ENCODE measurements around the gene DOLK. TPM values are rescaled to one million over a fixed set of nuclear protein-coding genes. Genes with fewer than 3 reads are reported as not detected.

Gene DOLK
- total RNA-seq, 1 experiment from 2014 or later, result 12.0 TPM

DNA sequence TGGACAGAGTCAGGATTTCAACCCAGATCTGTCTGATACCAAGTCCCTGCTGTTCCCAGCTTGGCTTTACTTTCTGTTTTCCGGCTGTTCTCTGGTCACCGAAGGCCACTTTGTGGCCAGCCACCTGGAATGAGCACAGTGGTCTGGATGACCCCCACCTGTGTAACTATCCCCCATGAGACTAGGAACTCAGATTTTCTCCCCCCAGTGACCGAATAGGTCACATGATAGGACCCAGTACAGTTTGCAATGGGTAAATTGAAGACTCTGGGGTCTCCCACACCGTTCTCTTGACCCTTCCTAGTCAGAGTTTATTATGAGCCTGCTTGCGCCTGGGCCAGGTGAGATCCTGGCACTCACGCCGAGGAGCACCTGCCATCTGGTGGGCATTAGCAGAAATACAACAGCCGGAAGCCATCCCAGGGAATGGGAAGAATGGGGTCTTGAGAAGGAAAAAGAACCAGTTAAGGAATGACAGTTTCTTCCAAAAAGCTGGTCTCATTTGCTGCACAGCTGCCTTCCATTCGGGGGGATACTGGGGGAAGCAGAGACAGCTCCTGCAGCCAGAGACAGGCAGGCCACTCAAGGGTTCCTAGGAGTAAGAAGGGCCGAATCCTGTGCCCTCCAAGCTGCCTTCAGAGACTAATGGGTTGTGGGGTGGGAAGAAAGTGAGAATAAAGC is 19.5 kb downstream of the DOLK start:
- no peaks in the 10 kb centered on the region for H4K20me1 ChIP-seq (ENCODE audit: insufficient read depth)
- H3K9ac ChIP-seq (ENCODE audit: low read length), result no peak overlapping the region
- H3K27me3 ChIP-seq (ENCODE audit: insufficient read depth, low read length), result no peaks in the 10 kb centered on the region
- 0 out of 2 replicates have a peak overlapping the region, but pooled peaks have one; percentile 2 for H3K4me2 ChIP-seq (ENCODE audit: low read length)
- H3K36me3 ChIP-seq (ENCODE audit: control insufficient read depth in 1 of 2, insufficient read depth in 2 of 2, low read length in 2 of 2), result no peaks in the 10 kb centered on the region
- ChIA-PET POLR2A (interaction anchor here (0.9 kb wide), 1 partner anchor 20 kb away, joined by 3 read pairs; no protein-coding TSS in a partner anchor), RAD21 (ENCODE audit: low non-redundant PET in 1 of 2, low total read pairs in 2 of 2, uncharacterized antibody in 2 of 2, unreplicated experiment in 2 of 2) (interaction anchor here in 1 of 2 experiments (1.9 kb wide), 1 partner anchor 110 kb away, joined by 4 read pairs; the partner anchor contains the start of gene ENDOG), CTCF (interaction anchor here (0.8 to 3.5 kb wide), 14 partner anchors 10 to 292 kb away, joined by 3 to 20 read pairs (median 4); partner anchors contain the start of genes ENDOG, SPOUT1 and ZDHHC12)
- H3K4me1 ChIP-seq (ENCODE audit: control insufficient read depth in 1 of 2, insufficient read depth in 2 of 2, low read length in 2 of 2), result peaks cover 4 to 10% of the 10 kb centered on the region in 2 experiments; a peak in 3 of 4 replicates
- BruUV-seq (replicated peaks), result no TSS peak
- intact Hi-C loops (cut with micrococcal nuclease), result loop anchor here (1.0 to 5.0 kb wide), 4 partner anchors 65 to 281 kb away; no protein-coding TSS in a partner anchor
- no peaks in the 10 kb centered on the region for H3K9me3 ChIP-seq (ENCODE audit: control insufficient read depth in 1 of 2, insufficient read depth in 1 of 2, low read depth in 1 of 2, low read length in 2 of 2)
- DNase-seq (ENCODE audit: low read depth, low spot score) (peak; percentile 42), ATAC-seq (peak; percentile 93)
- TF ChIP-seq ZNF274 (IDR thresholded peaks at IDR 0.05; ENCODE audit: low read depth, low read length) (no peak), RAD21 (IDR thresholded peaks at IDR 0.05; ENCODE audit: low read depth) (peak; percentile 98), TCF7L2 (IDR thresholded peaks at IDR 0.05; ENCODE audit: borderline replicate concordance, extremely low read depth, insufficient read depth, insufficient read length) (no peak), YY1 (IDR thresholded peaks at IDR 0.05; ENCODE audit: extremely low read depth, insufficient replicate concordance, low read depth, low read length) (peak; percentile 29)
- TF ChIP-seq, protein P1, sequence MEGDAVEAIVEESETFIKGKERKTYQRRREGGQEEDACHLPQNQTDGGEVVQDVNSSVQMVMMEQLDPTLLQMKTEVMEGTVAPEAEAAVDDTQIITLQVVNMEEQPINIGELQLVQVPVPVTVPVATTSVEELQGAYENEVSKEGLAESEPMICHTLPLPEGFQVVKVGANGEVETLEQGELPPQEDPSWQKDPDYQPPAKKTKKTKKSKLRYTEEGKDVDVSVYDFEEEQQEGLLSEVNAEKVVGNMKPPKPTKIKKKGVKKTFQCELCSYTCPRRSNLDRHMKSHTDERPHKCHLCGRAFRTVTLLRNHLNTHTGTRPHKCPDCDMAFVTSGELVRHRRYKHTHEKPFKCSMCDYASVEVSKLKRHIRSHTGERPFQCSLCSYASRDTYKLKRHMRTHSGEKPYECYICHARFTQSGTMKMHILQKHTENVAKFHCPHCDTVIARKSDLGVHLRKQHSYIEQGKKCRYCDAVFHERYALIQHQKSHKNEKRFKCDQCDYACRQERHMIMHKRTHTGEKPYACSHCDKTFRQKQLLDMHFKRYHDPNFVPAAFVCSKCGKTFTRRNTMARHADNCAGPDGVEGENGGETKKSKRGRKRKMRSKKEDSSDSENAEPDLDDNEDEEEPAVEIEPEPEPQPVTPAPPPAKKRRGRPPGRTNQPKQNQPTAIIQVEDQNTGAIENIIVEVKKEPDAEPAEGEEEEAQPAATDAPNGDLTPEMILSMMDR (IDR thresholded peaks at IDR 0.05 in 2 of 3, conservative IDR thresholded peaks at IDR 0.05 in 1 of 3; ENCODE audit: borderline replicate concordance in 1 of 3, insufficient read depth in 1 of 3, low read depth in 2 of 3, low read length in 2 of 3), result peak; percentile 88 to 97 (median 94)
- TF ChIP-seq, protein P2, sequence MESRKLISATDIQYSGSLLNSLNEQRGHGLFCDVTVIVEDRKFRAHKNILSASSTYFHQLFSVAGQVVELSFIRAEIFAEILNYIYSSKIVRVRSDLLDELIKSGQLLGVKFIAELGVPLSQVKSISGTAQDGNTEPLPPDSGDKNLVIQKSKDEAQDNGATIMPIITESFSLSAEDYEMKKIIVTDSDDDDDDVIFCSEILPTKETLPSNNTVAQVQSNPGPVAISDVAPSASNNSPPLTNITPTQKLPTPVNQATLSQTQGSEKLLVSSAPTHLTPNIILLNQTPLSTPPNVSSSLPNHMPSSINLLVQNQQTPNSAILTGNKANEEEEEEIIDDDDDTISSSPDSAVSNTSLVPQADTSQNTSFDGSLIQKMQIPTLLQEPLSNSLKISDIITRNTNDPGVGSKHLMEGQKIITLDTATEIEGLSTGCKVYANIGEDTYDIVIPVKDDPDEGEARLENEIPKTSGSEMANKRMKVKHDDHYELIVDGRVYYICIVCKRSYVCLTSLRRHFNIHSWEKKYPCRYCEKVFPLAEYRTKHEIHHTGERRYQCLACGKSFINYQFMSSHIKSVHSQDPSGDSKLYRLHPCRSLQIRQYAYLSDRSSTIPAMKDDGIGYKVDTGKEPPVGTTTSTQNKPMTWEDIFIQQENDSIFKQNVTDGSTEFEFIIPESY (IDR thresholded peaks at IDR 0.05; ENCODE audit: extremely low read depth, insufficient replicate concordance, low read length), result no peak
- H3K4me3 ChIP-seq (replicated peaks in 1 of 2; ENCODE audit: low read depth in 1 of 2, low read length in 2 of 2), result no peak overlapping the region
- no peak overlapping the region for H3K27ac ChIP-seq (ENCODE audit: low read depth, low read length)
- peak overlapping the region; percentile 100 for H2AFZ ChIP-seq (ENCODE audit: low read depth, low read length, poor library complexity, severe bottlenecking)
- no peaks in the 10 kb centered on the region for H3K79me2 ChIP-seq (ENCODE audit: insufficient read depth, low read length)
- no peaks in the 10 kb centered on the region for H3K9me2 ChIP-seq (ENCODE audit: insufficient read depth)
